Raji (cell line): ENCODE measurements around the gene ASXL2.

Experiments
- POLR2A ChIP-seq: IDR thresholded peaks from 2 replicates; pipeline ENCODE4 v1.6.1; 2011; ENCODE audit warnings: low read depth, low read length, control low read depth; ENCODE audit not compliant: insufficient read depth

ASXL2 gene

DNA sequence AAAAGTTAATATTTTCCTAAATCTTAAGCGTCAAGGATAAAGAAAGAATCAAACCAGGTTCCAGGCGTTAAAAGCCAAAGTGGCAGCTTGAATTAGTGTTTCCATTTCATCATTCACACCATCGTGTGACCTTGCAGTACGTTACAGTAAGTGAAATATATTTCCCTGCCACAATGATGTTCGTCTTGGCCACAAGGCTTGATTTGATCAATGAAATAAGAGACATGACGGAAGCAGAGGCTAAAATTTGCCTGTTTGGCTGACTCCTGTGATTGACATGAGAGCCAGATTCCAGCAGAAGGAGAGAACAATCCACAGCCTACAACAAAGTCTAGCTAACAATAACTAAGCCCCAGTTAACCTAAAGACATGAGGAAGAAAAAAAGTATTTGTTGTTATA, 62.0 kb downstream of the ASXL2 start:
- TF ChIP-seq POLR2A, result no peak

DNA sequence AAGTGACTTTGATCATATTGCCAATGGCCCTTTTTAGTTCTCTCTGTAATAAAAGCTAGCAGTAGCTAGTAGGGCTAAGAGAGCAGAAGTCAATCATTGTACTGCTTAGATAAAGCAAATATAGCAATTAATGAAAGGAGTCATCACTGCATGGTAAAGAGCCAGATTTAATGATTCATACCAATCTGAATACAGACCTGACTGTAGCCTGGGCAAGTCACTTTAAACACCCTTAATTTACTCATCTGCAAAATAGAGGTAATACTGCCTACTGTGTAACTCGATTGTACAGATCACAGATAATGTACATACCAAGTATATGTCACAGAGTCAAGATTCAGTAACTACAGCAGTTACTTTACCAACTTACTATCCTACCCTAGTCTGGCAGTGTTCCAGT, 63.6 kb downstream of the ASXL2 start:
- TF ChIP-seq POLR2A, result no peak

DNA sequence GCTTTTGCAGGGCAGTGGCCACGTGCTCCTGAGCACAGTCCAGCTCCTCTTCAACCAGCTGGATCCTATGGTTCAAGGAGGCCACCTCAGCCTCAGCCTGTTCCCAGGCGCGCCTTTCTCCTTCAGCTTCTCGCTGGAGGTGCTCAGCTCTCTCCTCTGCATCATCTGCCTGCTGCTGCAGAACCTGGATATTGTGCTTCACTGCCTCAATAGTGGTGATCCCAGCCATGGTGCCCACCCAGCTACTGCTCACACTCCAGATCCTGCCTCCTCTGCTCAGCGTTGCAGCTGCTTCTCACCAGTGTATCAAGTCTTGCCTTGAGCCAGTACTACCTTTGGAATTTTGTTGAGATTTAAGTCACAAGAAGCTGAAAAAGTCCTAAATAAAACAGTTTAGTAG, 67.9 kb downstream of the ASXL2 start:
- no peak for TF ChIP-seq POLR2A

DNA sequence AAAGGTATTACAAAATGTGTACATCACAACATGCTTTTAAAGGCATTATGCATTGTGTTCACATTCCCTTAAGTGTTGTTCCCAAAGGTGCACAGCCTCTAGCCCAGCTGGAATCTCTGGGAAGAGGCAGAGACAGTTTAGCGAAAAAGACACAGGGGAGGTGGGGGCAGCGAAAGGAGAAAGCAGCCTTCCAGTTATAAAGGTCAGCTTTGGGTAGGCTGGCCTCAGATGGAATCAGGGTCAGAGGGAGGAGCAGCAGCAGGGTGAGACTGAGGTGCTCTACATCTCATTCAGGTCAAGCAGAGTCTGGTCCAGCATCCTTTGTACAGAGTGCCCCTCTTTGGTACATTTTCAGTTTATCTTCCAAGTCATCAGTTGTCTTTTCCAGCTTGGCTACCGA, 68.6 kb downstream of the ASXL2 start:
- TF ChIP-seq POLR2A, result no peak

DNA sequence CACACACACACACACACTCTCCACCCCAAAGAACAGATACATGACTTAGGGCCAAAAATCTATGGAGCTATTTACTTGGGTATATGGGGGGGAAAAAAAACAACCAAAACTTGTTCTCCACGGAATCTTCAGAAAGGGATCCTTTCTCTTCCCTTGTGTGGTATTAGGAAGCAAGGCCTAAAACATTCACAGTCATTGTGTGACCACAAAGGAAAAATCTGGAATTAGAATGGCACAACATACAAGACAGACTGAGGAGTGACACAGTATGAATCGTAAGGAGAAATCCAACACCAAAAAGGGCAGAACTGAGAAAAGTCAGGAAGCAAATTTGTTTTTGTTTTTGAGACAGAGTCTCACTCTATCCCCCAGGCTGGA, 70.3 kb downstream of the ASXL2 start:
- TF ChIP-seq POLR2A, result no peak

DNA sequence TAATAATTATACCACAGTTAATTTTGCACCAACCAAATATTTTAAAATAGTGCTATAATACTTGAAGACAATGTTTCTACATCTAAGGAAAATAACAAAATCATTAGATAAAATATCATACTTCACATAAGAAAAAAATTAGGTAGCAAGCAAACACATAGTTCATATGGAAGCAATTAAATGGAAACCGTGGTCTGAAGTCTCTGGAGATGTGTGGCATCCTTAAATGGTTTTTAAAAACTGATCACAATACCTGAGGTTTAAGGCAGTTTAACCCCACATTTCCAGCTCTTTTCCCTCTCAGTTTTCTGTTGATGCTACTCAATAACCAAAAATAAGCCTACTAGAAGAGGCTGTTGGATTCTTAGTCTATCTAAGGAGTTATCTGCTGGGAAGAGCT, 71.3 kb downstream of the ASXL2 start:
- no peak for TF ChIP-seq POLR2A

DNA sequence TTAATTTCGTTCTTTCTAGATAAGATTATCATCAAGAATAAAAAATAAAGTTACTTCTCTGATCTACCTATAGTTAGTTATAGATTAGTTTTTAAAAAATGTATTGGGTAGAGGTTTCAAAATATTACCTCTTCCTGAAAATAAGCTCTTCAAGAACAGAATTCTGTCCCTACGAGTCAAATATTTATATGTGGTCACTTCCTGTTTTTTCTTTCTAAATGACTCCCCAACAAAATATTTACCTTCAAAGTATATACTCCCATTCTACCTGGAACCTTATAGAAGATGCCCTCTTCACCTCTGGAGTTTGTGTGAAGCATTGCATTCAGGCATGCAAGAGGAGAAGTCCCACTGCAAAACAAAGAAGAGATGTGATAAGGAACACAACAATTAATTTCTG, 72.3 kb downstream of the ASXL2 start:
- TF ChIP-seq POLR2A, result no peak

DNA sequence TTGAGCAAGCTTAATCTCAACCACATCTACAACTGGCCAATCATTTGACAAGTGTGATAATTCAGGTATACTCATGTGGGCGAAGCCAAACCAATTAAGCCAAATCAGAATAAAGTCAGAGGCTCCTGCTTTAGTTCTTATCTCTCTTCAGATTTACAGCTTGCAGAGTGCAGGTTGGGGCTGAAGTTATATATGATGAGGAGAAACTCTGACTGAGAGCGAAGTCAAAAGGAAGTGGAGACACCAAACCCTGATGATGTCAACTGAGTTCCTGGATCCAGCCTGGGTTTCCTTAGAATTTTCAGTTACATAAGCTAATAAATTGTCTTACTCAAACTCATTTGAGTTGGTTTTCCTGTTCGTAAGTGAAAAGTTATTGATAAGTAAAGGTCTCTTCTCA, 73.9 kb downstream of the ASXL2 start:
- TF ChIP-seq POLR2A, result no peak

DNA sequence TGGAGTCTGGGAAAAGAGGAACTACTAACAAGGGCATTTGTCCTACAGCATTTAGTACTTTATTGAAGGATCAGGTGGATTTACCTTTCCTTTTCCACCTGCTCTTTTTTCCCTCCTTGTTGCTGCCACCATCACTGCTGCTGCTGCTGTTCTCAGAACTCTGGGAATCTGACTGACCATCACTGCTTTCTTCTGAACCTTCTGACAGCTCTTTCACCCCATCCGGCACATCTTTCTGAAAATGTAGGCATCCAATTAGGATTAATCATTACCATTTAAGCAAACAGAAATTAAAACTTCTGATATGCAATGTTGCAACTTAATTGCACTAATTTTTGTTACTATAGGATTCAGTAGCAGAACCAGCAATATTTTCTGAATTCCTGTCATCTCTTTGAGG, 79.0 kb downstream of the ASXL2 start:
- TF ChIP-seq POLR2A, result no peak

DNA sequence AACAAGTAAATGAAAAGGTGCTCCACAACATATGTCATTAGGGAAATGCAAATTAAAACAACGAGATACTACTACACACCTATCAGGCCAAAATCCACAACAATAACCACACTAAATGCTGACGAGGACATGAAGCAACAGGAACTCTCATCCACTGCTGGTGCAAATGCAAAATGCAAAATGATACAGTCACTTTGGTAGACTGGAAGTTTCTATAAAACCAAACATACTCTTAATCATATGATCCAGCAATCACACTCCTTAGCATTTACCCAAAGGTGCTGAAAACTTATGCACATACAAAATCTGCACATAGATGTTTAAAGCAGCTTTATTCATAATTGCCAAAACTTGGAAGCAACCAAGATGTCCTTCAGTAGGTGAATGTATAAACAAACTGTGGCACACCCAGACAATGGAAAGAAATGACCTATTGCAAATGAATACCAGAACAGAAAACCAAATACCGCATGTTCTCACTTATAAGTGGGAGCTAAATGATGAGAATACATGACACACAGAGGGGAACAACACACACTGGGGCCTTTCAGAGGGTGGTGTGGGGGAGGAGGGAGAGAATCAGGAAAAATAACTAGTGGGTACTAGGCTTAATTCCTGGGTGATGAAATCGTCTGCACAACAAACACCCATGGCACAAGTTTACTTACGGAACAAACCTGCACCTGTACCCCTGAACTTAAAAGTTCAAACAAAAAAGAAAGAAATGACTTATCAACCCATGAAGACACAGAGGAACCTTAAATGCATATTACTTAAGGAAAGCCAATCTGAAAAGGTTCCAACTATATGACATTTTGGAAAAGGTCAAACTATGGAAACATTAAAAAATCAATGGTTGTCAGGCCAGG, 80.4 kb downstream of the ASXL2 start:
- no peak for TF ChIP-seq POLR2A

DNA sequence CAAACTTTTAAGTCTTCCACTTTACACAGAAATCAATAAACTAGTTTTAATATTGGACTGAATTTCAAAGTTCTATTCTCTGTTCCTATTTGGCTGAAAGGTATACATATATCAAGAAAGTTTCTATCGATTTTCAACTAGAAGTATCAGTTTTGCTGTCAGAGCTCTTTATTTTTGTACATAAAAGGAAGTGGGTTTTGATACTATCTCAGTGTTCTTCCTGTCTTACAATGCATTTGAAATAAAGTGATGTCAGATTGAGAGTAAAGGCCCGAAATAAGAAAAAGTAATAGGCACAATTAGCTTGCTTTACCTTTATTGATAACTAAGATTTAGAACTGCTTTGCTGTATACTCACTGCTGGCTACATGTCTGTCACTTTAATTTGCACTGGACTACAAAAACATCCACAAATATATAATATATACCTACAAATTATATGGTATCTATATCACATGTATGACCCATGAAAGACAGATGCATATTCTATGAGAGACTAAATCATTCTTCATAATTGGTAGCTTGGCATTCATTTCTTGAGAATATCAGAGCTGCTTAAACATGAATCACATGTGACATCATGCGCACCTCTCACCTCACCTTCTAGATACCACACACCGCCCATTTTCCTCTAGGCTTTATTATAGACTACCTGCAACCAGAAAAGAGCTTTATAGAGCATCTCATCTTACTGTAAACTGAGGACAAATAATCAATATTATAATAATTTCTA, 83.6 kb downstream of the ASXL2 start:
- TF ChIP-seq POLR2A, result no peak

DNA sequence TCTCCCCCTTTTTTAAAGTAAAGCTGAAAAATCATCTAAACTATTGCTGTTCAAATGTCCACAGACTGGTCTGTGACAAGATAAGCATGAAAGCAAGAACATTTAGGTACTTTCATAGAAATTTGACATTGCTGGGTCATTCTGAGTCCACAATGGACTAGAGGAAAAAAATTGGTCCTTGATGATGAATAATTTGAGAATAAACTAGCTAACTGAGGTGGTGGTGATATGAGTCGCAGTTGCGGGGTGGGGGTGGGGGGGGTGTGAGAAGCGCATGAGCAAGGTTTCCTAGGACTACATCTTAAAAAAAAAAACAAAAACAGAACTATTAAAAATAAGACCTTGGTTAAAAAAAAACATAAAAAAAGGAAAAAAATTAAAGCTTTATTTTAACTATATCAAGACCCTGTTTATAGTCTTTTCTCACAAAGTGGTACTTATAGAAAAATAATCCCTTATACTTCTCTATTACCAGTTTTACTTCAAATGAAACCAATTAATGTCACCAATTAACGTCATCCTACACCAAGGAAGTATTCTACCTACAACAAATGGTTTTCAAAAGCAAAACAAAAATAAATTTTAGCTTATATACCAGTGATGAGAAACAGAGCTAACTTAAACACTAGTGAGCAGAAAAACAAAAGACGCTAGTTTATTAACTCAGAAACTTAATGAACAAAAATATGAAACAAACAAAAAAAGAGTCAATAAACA, 88.1 kb downstream of the ASXL2 start:
- no peak for TF ChIP-seq POLR2A

DNA sequence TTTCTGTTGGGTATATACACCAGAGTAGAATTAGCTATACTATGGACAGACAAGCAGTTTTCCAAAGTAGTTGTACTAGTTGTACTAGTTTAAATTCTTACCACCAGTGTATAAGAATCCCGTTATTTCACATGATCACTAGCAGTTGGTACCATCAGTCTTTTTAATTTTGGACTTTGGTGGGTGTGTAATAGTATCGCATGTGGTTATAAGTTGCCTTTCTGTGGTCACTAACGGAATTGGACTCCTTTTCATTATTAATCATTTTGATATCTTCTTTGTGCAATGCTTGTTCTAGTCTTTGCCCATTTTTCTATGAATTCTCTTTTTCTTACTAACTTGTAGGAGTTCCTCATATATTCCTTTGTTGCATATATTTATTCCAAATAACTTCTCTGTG, 89.8 kb downstream of the ASXL2 start:
- no peak for TF ChIP-seq POLR2A

DNA sequence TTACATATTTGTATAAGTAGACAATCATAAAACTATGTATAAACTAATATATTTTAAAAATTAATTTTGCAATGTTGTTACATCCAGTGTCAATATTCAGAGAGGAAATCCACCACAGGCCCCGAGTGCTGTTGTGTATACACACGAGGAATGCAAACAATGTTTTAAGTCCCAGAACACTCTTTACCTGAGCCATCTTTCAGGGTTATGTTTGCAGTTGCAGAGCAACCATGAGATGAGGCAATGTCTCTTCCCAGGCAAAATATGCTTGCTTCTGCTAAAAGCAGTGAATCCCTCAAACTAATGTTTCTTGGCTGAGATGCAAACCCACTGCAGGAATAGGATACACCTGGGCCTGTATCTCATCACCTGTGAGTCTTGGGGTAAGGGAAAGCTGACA, 91.3 kb downstream of the ASXL2 start:
- TF ChIP-seq POLR2A, result no peak

DNA sequence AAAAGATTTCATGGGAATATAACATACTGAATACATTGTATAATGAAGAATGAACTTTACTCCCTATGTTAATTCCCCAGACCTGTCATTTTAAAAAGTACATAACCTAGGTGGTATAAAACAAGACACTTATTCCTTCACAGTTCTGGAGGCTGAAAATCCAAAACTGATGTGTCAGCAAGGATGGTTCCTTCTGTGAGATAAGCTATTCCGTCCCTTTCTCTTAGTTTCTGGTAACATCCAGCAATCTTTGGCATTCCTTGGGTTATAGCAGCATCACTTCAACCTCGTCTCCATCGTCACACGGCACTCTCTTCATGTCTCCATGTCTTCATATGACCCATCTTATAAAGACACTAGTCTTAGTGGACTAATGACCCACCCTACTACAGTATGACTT, 93.9 kb downstream of the ASXL2 start:
- TF ChIP-seq POLR2A, result no peak

DNA sequence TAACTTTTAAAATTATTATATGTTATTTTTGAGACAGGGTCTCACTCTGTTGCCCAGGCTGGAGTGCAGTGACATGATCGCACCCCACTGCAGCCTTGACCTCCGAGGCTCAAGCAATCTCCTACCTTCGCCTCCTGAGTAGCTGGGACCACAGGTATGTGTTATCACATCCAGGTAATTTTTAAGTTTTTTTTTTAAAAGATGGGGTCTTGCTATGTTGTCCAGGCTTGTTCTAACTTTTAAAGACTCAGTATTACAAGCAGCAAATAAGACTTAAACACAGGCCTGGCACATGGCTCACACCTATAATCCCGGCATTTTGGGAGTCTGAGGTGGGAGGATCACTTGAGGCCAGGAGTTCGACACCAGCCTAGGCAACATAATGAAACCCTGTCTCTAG, 101.2 kb downstream of the ASXL2 start:
- no peak for TF ChIP-seq POLR2A
